Activated T-cell treated with anti-CD3 and anti-CD28 coated beads for 48 hours (primary cell): Measurements from ENCODE around the gene INPP5D.
"Not testable (repeated sequence)": the region's sequence is repeated elsewhere in the genome, so short reads cannot be mapped to it uniquely, and the experiment has no call there.

Experiments used
- DNase-seq: peaks from one replicate; pipeline ENCODE4 v3.0.0-alpha.2; 2020; ENCODE audit warnings: low read depth

Gene INPP5D

DNA sequence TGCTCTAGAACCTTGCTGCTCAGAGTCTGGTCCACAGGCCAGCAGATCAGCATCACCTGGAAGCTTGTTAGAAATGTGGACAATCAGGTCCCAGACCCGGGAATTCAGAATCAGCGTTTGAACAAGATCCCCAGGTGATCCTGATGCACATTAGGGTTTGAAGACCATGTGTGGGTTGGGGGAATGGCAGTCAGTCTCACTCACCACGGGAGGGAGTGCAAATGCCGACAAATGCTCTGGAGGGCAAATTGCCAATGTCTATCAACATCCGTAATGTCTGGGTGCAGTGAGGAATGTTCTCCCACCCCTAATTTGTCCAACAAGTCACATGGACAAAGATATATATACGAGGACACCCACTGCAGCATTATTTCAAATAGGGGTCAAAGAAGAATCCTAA, 34.5 kb downstream of the INPP5D start:
- no peak for DNase-seq

- DNase-seq: no peak
Measured at GRCh38 chr2:233096006-233096405, 35.9 kb downstream of the INPP5D start.

GRCh38 chr2:233098618-233099017, 38.5 kb downstream of the INPP5D start:
- no peak for DNase-seq

DNA sequence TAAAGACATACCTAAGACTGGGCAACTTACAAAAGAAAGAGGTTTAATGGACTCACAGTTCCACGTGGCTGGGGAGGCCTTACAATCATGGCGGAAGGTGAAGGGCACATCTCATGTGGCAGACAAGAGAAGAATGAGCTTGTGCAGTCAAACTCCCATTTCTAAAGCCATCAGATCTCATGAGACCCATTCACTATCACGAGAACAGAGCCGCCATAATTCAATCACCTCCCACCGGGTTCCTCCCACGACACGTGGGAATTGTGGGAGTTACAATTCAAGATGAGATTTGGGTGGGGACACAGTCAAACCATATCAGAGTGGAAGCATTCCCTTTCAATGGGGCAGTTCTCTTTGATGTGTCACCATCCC, 39.7 kb downstream of the INPP5D start:
- DNase-seq: not testable (repeated sequence)

GRCh38 chr2:233100192-233100998, 40.3 kb downstream of the INPP5D start:
- peak; percentile 58 for DNase-seq

GRCh38 chr2:233101141-233101540, 41.0 kb downstream of the INPP5D start:
- no peak for DNase-seq

DNA sequence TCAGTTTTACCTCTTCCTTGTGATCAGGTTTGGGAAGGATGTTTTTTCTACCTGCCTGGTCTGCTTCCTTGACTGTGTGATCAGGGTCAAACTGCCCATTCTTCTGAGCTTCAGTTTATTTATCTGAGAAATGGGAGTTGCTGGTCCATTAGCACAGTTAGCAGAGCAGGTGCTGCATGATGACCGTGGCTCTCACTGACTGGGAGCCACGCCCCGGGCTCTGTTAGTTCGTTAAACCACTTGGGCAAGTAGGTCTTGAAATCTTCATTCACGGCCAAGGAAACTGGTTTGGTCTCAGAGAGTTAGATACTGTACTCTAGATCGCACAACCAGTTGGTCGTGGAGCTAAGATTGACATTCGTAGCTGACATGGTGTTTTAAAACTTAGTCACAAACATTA, 41.7 kb downstream of the INPP5D start:
- no peak for DNase-seq

- no peak for DNase-seq
Measured at GRCh38 chr2:233105156-233105895, 45.2 kb downstream of the INPP5D start.

- no peak for DNase-seq
Measured at GRCh38 chr2:233105930-233106329, 45.8 kb downstream of the INPP5D start.

DNA sequence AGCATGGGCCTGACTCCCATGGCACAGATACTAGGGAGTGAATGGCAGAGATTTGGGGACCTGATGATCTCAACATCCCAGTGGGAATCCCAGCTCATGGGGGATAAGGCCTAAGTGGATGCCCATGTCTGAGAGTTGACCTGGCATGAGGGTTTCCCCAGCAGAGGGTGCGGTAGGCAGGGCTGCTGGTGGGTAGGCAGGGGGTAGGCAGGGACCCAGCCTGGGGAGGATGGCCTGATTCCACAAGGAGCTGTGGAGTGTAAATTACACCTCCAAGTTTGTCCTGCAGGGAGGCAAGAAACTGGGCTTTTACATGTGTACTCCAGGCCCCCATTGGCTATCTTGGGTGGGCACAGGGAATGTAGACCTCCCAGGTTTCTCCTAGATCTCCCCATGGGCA, 46.9 kb downstream of the INPP5D start:
- no peak for DNase-seq

- no peak for DNase-seq
Measured at GRCh38 chr2:233107831-233108300, 47.7 kb downstream of the INPP5D start.

- no peak for DNase-seq
Measured at GRCh38 chr2:233108611-233109490, 48.7 kb downstream of the INPP5D start.

GRCh38 chr2:233111427-233111826, 51.3 kb downstream of the INPP5D start:
- no peak for DNase-seq

DNA sequence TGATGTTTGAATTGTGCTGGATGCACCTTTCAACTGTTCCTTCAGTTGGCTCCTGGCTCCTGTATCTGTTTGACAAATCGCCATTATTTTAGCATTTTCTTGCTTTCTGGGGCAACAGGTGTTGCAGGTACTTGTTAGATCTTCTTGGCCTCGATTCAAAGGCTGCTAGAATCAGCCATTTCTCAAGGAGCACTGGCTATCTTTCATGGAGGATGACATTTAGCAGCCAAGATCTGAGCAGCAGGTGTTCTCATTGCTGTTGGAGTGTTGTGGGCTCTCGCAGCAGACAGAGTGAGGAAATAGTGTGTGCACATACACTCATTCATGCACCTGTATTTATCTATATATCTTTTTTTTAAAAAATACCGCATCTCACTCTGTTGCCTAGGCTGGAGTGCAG, 52.2 kb downstream of the INPP5D start:
- no peak for DNase-seq

- no peak for DNase-seq
Measured at GRCh38 chr2:233112776-233113452, 52.8 kb downstream of the INPP5D start.

DNA sequence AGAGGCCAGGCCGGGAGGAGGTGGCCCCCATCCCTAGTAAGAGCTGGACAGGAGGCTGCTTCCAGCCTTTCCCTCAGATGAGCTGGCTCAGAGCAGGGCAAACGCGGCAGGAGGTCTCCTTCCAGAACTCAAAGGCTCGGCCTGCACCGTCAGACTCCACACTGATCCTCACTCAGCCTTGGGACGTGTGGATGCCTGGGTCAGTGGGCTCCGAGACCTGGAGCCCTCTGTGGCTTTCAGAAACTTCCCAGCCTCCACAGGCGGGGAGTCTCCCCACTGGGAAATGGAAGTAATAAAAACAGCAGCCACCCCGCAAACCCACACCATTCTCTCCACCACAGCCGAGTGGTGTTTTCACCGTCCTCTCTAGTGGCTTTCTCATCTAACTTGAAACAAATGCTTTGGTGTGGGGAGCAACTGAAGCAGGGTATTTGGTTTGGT, 54.3 kb downstream of the INPP5D start:
- no peak for DNase-seq

GRCh38 chr2:233115121-233115520, 55.0 kb downstream of the INPP5D start:
- DNase-seq: no peak

DNA sequence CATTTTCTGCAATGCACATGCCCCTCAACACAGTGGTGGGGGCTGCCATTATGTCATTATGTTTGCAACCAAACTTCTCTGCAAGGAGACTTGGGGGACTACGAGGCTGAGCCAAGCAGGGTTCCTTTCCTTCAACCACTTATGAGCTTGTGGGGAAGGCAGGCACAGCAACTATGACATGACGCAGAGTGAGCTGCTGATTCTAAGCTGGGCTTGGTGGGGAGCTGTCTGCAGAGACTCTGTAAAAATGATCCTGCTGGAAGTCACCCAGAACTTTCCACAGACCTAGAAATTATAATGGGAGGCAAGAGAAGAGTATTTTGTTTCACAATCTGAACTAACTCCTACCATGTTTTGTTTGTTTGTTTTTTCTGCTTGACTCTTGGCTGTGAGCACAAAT, 55.6 kb downstream of the INPP5D start:
- no peak for DNase-seq

- DNase-seq: no peak
Measured at GRCh38 chr2:233116946-233117345, 56.8 kb downstream of the INPP5D start.

DNA sequence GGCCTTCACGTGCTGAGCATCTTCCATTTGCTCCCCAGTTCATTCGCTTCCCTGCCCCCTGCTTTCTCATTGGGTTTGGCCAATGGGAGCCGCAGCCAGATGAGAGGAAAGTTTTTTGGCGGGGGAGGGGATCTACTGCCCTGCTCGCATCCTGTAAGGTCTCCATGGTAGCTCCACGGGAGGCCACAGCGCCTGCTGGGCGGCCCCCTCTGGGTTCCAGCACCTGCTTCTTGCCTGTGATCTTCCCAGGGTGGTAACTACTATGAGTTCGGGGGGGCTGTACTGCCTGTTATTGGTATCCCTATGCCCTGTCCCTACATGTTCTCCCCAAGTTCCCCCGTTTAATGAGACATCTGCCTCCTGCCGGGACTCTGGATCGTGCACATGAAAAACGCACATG, 57.2 kb downstream of the INPP5D start:
- DNase-seq: no peak

DNA sequence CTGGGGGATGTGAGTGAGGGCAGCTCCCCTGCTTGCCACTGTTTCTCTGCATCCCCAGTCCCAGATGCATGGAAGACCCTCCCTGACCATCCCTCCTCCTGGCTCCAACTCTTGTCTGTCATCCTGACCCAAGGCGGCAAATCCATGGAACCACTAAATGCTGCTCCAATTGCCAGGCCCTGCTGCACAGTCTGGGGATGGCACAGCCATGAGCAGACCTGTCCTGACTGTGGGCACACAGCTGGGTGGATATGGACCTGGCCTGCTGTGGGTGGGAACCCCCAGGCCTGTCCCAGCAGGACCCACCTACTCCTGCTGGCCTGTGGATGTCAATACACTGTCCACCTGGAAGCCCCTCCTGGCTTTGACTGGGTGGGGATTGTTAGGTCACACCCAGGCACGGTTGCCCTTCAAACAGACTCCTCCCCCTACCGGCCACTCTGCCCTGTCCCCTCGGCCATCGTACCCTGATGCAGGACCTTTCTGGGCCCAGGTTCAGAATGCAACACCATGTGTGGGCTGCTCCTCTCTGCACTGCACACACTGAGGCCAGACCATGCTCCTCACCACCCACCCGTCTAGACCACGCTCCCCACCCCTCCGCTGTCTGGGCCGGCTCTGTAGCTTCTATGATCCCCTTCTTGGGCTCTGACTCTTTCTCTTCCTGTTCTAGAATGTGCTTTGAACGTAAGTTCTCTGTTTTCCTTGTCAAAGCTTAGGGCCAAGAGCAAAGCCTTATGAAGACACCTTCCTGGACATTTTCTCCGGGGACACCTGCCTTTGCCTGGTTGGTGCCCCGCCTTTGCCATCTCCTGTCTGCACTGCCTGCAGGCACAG, 57.9 kb downstream of the INPP5D start:
- no peak for DNase-seq
